ENCODE measurements around the gene PPIL1. TPM values are rescaled to one million over a fixed set of nuclear protein-coding genes. Genes with fewer than 3 reads are reported as not detected.
"Not testable (repeated sequence)": the region's sequence is repeated elsewhere in the genome, so short reads cannot be mapped to it uniquely, and the experiment has no call there.

The PPIL1 gene
- polyA plus RNA-seq, 3 donors, result 43.2 to 56.6 (median 56.2) TPM

GRCh38 chr6:36826520-36827227, 47.9 kb downstream of the PPIL1 start:
- no peak for DNase-seq (ENCODE audit: extremely low read depth in 1 of 11, low read depth in 9 of 11, low spot score in 4 of 11)

GRCh38 chr6:36825994-36826393, 48.6 kb downstream of the PPIL1 start:
- DNase-seq (ENCODE audit: extremely low read depth in 1 of 11, low read depth in 9 of 11, low spot score in 4 of 11), result no peak

GRCh38 chr6:36825452-36825851, 49.2 kb downstream of the PPIL1 start:
- DNase-seq (ENCODE audit: extremely low read depth in 1 of 11, low read depth in 9 of 11, low spot score in 4 of 11), result no peak

GRCh38 chr6:36824253-36824652, 50.4 kb downstream of the PPIL1 start:
- DNase-seq (ENCODE audit: extremely low read depth in 1 of 11, low read depth in 9 of 11, low spot score in 4 of 11), result no peak

GRCh38 chr6:36823421-36824096, 51.0 kb downstream of the PPIL1 start:
- no peak for DNase-seq (ENCODE audit: extremely low read depth in 1 of 11, low read depth in 9 of 11, low spot score in 4 of 11)

GRCh38 chr6:36822506-36823269, 51.9 kb downstream of the PPIL1 start:
- DNase-seq (ENCODE audit: extremely low read depth in 1 of 11, low read depth in 9 of 11, low spot score in 4 of 11), result no peak

GRCh38 chr6:36821581-36822335, 52.8 kb downstream of the PPIL1 start:
- DNase-seq (ENCODE audit: extremely low read depth in 1 of 11, low read depth in 9 of 11, low spot score in 4 of 11), result no peak

- no peak for DNase-seq (ENCODE audit: extremely low read depth in 1 of 11, low read depth in 9 of 11, low spot score in 4 of 11)
Measured at GRCh38 chr6:36820700-36821580, 53.7 kb downstream of the PPIL1 start.

- no peak for DNase-seq (ENCODE audit: extremely low read depth in 1 of 11, low read depth in 9 of 11, low spot score in 4 of 11)
Measured at GRCh38 chr6:36818756-36819155, 55.8 kb downstream of the PPIL1 start.

- no peak for DNase-seq (ENCODE audit: extremely low read depth in 1 of 11, low read depth in 9 of 11, low spot score in 4 of 11)
Measured at GRCh38 chr6:36817847-36818246, 56.8 kb downstream of the PPIL1 start.

GRCh38 chr6:36817176-36817817, 57.3 kb downstream of the PPIL1 start:
- no peak for DNase-seq (ENCODE audit: extremely low read depth in 1 of 11, low read depth in 9 of 11, low spot score in 4 of 11)

GRCh38 chr6:36815962-36816735, 58.5 kb downstream of the PPIL1 start:
- DNase-seq (ENCODE audit: extremely low read depth in 1 of 11, low read depth in 9 of 11, low spot score in 4 of 11), result no peak

GRCh38 chr6:36814249-36814648, 60.4 kb downstream of the PPIL1 start:
- no peak for DNase-seq (ENCODE audit: extremely low read depth in 1 of 11, low read depth in 9 of 11, low spot score in 4 of 11)

- DNase-seq (ENCODE audit: extremely low read depth in 1 of 11, low read depth in 9 of 11, low spot score in 4 of 11), result no peak
Measured at GRCh38 chr6:36813526-36813925, 61.1 kb downstream of the PPIL1 start.

GRCh38 chr6:36813047-36813446, 61.6 kb downstream of the PPIL1 start:
- not testable (repeated sequence) for DNase-seq (ENCODE audit: extremely low read depth in 1 of 11, low read depth in 9 of 11, low spot score in 4 of 11)

GRCh38 chr6:36809941-36810803, 64.4 kb downstream of the PPIL1 start:
- DNase-seq (ENCODE audit: extremely low read depth in 1 of 11, low read depth in 9 of 11, low spot score in 4 of 11), result no peak
